ENCODE results near the gene CNRIP1.

The CNRIP1 gene

GRCh38 chr2:68291314-68291713 lies 28.4 kb downstream of the CNRIP1 start:
- no peak for DNase-seq

GRCh38 chr2:68290901-68291300 lies 28.8 kb downstream of the CNRIP1 start:
- no peak for DNase-seq

GRCh38 chr2:68287580-68288441 lies 31.9 kb downstream of the CNRIP1 start:
- no peak for DNase-seq

- no peak for DNase-seq
These were observed 34.9 kb downstream of the CNRIP1 start for GRCh38 chr2:68284896-68285295.

GRCh38 chr2:68283419-68283812 lies 36.3 kb downstream of the CNRIP1 start:
- no peak for DNase-seq

GRCh38 chr2:68282811-68283418 lies 36.8 kb downstream of the CNRIP1 start:
- no peak for DNase-seq

GRCh38 chr2:68280796-68281195 lies 39.0 kb downstream of the CNRIP1 start:
- no peak for DNase-seq

GRCh38 chr2:68280348-68280747 lies 39.4 kb downstream of the CNRIP1 start:
- no peak for DNase-seq

- DNase-seq: no peak
These were observed 40.1 kb downstream of the CNRIP1 start for GRCh38 chr2:68279691-68280090.

GRCh38 chr2:68278169-68278568 lies 41.6 kb downstream of the CNRIP1 start:
- DNase-seq: no peak

GRCh38 chr2:68274022-68274421 lies 45.7 kb downstream of the CNRIP1 start:
- DNase-seq: no peak

- DNase-seq: no peak
These were observed 47.3 kb downstream of the CNRIP1 start for GRCh38 chr2:68272246-68272994.

- DNase-seq: no peak
These were observed 53.1 kb downstream of the CNRIP1 start for GRCh38 chr2:68266655-68267054.

GRCh38 chr2:68263632-68264031 lies 56.1 kb downstream of the CNRIP1 start:
- no peak for DNase-seq

GRCh38 chr2:68258851-68259250 lies 60.9 kb downstream of the CNRIP1 start:
- DNase-seq: no peak

GRCh38 chr2:68256093-68256450 lies 63.7 kb downstream of the CNRIP1 start:
- no peak for DNase-seq

- peak; percentile 68 for DNase-seq
These were observed 66.3 kb downstream of the CNRIP1 start for GRCh38 chr2:68253219-68254068.

GRCh38 chr2:68252400-68253218 lies 67.1 kb downstream of the CNRIP1 start, which contains the start of gene PPP3R1:
Gene PPP3R1 (minus strand): TSS chr2:68252532. CDS start chr2:68252127, 405 bp downstream.
- peak; percentile 98 for DNase-seq

GRCh38 chr2:68251855-68252399 lies 67.8 kb downstream of the CNRIP1 start:
- peak; percentile 83 for DNase-seq

GRCh38 chr2:68251187-68251854 lies 68.4 kb downstream of the CNRIP1 start:
- peak; percentile 90 for DNase-seq

- no peak for DNase-seq
These were observed 69.0 kb downstream of the CNRIP1 start for GRCh38 chr2:68250652-68251186.
